HG03066 (cell line): ENCODE measurements around the gene CEP131.

Experiments
- ATAC-seq: cut with Tn5 transposase; IDR thresholded peaks from one replicate; pipeline ENCODE4 v1.9.1; 2021; ENCODE audit warnings: low read depth; ENCODE audit not compliant: unreplicated experiment

The CEP131 gene

GRCh38 chr17:81252326-81252986 lies 29.7 kb upstream of the CEP131 start:
- ATAC-seq, result no peak

GRCh38 chr17:81251709-81252301 lies 29.0 kb upstream of the CEP131 start:
- ATAC-seq, result no peak

GRCh38 chr17:81251094-81251708 lies 28.4 kb upstream of the CEP131 start:
- no peak for ATAC-seq

DNA sequence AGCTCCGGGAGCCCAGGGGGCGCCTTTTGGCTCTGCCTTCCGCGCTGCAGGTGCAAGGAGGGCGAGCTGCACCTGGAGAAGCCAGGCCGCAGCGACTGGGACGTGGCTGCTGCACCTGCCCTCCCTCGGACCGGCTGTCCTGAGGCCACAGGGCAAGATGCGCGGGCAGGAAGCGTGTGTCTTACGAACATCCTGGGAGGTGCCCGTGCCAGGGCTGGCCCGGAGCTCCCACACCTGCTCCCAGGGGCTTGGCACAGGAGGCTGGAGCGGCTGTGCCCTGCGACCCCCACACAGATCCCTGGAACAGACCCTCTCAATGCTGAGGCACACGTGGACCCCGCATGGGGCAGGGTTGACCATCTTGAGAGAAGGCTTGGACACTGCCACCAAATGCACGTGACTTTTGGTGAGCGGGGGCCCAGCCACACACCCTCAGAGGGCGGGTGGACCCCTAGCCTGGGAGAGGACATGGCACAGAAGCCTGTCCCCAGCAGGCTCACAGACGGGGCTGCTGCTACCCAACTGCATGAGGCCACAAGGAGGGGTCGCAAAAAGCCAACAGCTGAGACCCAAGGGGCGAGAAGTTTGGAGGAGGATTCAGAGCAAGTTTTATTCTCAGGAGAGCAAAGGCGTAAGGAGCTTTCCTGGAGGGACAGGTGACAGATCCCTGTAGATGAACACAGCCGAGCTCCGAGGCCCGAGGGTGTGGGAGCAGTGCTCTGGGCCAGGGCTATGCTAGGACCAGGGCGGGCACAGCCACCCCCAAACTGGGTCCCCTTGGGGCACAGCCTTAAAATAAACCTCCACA lies 27.7 kb upstream of the CEP131 start:
- ATAC-seq, result no peak

GRCh38 chr17:81249223-81250040 lies 26.7 kb upstream of the CEP131 start:
- ATAC-seq, result no peak

GRCh38 chr17:81248649-81249048 lies 25.9 kb upstream of the CEP131 start:
- ATAC-seq, result no peak

DNA sequence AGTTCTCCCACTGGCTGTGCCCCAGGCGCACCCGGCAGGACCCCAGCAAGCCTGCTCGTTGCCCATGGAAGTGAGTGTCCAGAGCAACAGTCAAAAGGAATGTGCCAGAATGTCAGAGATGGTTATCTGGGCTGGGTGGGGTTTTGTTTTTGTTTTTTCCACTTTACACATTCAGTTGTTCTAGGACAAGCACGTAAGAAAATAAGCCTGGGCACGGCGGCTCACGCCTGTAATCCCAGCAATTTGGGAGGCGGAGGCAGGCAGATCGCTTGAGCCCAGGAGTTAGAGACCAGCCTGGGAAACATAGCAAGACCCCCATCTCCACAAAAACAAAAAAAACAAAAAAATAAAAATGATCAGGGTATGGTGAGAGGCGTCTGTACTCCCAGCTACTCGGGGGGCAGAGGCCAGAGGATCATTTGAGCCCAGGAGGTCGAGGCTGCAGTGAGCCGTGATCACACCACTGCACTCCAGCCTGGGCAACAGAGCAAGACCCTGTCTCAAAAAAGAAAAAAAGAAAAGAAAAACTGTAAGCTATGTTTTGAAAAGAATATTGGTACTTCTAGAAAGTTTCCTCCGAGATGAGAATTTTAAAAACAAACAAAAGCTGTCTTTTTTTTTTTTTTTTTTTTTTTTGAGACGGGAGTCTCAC lies 24.7 kb upstream of the CEP131 start:
- ATAC-seq, result no peak

- ATAC-seq, result no peak
These were observed 24.0 kb upstream of the CEP131 start for GRCh38 chr17:81246679-81247338.

DNA sequence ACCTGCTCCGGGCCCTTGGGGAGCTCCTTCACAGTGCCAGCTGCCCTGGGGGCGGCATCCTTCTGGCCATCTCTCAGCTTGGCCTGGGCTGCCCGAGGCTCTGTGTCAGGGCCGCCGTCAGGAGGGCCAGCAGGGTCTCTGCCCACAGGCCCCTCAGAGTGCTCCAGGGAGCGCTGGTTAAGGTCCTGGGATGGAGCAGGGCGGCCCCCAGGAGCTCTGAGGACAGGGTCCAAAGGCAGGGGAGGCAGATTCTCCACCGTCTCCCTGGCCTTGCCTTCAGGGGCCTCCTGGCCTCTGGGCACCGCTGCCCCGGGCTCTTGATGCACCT lies 23.5 kb upstream of the CEP131 start:
- no peak for ATAC-seq

DNA sequence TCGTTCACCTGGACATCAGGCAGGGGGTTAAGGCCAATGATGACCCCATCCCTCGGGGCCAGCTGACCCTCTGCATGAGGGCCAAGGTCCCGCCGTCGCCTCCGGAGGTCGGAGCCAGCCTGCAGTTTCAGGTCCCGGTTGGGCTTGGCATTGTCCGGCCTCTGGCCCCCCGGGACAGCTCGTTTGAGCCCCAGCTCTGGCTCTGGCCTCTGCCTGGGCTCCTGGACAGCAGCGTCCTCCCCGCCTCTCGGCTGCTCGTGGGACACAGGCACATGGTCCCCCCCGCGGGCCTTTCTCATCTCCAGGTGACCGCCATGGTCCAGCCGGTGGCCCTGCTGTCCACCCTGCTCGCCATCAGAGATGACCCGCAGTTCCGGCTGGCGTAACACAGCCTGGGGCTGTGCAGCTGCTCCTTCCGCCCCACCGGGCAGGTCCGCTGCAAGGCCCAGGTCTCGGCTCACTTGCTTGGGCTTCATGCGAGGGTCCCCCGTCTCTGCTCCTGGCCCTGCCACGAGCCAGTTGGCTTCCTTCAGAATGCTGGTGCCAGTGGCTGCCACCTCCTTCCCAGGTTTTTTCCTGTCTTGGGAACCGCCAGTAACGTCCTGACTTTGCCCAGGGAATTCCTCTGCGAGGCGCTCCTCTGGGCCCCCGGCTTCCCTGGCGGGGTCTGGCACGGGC lies 23.0 kb upstream of the CEP131 start:
- ATAC-seq, result no peak

GRCh38 chr17:81245024-81245664 lies 22.4 kb upstream of the CEP131 start:
- no peak for ATAC-seq

DNA sequence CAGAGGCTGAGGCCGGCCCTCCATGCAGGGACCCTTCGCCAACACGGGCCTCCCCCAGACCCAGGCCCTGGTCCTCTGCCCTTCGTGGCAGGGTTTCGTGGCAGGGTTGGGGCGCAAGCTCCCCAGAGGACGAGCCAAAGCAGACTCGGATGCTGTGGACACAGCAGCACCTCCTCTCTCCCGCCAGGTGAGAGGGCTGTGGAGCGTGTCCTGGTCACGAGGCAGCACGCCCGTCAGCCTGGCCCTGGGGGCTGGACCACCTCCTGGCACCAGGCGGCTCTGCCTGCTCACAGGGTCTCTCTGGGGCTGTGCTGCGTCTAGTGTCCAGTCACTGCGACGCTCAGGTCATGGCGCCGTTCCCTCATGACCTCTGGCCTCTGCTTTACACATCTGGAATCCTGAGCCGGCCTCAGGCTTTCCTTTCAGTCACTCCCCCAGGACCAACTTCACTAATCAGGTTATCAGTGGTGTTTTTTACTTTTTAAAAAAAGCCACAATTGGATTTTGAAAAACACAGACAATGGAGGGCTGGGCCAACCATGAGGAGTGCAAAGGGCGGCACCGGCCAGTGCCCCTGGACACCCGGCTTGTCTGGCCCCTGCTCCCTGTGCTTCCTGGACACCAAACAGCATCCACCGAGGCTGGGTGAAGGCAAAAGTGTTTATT lies 21.7 kb upstream of the CEP131 start:
- no peak for ATAC-seq

DNA sequence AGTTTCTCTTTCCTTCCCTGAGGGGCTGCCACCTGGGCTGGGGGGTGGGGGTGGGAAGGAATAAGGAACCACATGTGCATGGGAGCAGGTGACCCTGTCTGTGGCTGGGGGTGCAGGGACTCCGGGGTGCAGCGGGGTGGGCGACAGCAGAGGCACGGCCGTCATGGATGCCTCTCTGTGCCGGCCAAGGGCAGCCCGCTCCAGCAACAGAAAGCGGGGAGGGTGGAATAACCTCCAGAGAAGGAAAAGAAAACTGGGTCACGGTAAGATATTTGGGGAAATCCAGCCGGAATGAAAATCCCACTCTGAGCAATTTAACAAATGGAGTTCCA lies 20.5 kb upstream of the CEP131 start:
- no peak for ATAC-seq

DNA sequence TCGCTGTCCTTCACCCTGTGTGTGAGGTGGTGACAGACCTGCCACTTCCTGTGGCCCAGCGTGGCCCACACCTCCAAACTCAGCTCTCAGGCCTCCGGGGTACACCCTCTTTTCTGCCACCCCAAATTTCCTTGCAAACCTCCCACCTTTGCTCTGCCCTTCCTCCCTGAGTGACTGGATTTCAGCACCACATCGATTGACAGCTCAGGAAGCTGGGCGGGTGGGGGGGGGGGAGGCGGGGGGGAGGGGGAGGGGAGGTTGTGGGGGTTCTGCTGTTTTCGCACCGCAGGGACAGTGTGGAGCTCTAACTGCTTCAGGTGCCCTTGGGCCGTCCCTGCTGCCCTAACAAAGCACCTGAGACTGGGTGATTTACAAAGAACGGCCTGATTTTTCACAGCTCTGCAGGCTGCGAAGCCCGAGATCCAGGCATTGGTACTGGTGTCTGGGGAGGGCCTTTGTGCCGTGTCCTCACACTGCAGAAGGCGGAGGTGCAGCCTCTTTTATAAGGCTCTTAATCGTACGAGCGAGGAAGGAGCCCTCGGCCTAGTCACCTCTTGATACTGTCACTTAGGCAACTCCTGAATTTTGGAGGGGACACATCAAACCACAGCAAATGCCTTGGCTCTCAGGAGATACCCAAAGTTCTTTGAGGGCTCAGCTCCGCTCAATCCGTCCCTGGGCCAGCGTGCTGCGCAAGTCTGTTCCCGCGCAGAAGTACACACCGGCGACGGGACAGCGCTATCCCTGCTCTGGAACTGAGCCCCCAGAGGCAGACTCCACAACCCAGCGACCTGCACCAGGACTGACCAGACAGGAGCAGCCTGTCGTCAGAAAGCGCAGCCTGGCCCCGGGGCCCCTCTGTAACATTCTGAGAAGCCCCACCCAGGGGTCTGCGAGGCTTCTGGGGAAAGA lies 19.9 kb upstream of the CEP131 start:
- ATAC-seq, result no peak

GRCh38 chr17:81241648-81242420 lies 19.1 kb upstream of the CEP131 start:
- ATAC-seq, result no peak

- no peak for ATAC-seq
These were observed 18.4 kb upstream of the CEP131 start for GRCh38 chr17:81241203-81241602.
